Hematopoietic multipotent progenitor cell treated with erythropoietin and hydrocortisone succinate and interleukin-3 and kit ligand, for 6 days (in vitro differentiated cells): ENCODE measurements around the gene TEN1.
"Not testable (repeated sequence)": the region's sequence is repeated elsewhere in the genome, so short reads cannot be mapped to it uniquely, and the experiment has no call there.

ENCODE experiments used
- DNase-seq: peaks from one replicate; pipeline ENCODE4 v3.0.0-alpha.2; 2015

The TEN1 gene

GRCh38 chr17:76032073-76032779, 53.2 kb downstream of the TEN1 start:
- DNase-seq = peak; percentile 33

GRCh38 chr17:76032780-76033108, 53.7 kb downstream of the TEN1 start:
- no peak for DNase-seq

DNA sequence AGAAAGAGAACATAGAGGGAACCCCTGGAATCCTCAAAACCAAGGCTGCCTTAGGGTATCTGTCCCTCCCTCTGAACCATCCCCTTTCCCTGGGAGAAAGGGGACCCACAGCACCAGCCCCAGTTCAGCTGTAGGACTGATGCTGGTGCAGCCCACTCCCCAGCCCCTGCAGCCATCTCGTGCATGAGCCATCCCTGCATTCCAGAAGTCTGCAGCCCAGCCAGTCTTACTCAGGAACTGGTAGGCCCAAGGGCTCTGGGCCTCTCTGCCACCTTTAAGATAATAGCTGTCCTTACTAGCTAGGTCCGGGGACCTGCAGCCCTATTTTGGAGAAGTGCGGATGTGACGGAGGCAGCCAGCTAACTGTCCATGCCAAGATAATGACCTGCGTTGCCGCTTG, 54.1 kb downstream of the TEN1 start:
- DNase-seq = no peak

GRCh38 chr17:76034428-76035350, 55.6 kb downstream of the TEN1 start:
- DNase-seq = peak; percentile 90

GRCh38 chr17:76036497-76037261, 57.6 kb downstream of the TEN1 start:
- no peak for DNase-seq

- no peak for DNase-seq
Observed at GRCh38 chr17:76038050-76038449, 59.0 kb downstream of the TEN1 start.

GRCh38 chr17:76039121-76039520, 60.1 kb downstream of the TEN1 start:
- DNase-seq = no peak

DNA sequence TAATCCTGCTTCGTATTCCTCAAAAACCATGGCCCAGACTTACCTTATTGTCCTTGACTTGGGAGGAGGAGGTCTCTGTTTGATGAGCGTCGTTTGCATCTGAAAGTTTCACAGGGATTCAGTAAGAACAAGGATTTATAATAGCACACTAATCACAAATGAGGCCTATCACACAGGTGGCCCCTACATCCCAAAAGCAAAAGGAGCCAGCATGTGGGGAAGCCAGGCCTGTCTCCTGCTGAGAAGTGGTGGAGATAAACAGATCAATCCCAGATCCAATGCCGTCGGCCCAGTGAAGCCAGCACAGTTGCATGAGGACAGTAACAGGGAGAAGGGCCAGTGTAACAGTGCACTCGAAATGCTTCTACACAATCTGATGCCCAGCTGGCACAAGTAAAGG, 61.3 kb downstream of the TEN1 start:
- DNase-seq = no peak

- DNase-seq = not testable (repeated sequence)
Observed at GRCh38 chr17:76042868-76043267, 63.8 kb downstream of the TEN1 start.

DNA sequence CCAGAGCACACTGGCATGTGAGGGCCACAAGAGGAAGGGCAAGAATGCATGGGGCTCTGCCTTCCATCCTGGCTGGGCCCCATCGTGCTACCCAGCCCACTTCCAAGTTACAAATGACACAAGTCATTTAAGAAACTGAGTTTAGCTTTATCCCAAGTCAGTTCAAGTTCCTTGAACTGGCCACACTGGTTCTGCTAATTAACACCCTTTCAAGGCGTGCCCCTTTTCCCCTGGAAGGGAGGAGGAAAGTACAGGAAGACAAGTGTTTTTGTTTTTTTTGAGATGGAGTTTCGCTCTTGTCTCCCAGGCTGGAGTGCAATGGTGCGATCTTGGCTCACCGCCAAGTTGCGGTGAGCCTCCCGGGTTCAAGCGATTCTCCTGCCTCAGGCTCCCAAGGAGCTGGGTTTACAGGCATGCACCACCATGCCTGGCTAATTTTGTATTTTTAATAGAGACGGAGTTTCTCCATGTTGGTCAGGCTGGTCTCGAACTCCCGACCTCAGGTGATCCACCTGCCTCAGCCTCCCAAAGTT, 65.5 kb downstream of the TEN1 start:
- DNase-seq = not testable (repeated sequence)

- DNase-seq = no peak
Observed at GRCh38 chr17:76046064-76046463, 67.0 kb downstream of the TEN1 start.

DNA sequence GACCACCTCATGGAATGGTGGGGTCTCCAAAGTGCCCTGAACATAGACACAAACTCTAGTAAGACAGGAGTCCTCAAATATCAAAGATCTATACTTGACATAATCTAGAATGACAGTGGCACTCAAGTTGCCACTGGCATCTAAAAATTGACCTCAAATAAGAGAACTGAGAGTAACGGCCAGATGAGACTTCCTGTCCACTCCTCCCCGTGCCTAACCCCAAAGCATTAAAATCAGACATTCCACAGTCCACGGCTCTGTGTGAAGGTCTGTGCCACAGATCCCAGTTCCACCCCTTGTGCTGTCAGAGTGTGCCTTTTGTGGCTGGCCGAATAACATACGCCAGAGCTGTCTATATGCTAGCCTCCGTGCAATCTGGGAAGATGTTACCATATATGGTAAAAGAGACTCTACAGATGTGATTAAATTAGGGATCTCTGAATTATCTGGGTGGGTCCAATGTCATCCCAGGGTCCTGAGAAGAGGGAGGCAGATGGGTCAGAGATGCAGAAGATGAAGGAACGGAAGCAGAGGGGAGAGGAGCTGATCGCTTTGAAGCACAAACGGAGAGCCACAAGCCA, 69.1 kb downstream of the TEN1 start:
- DNase-seq = no peak

- DNase-seq = no peak
Observed at GRCh38 chr17:76048711-76049110, 69.7 kb downstream of the TEN1 start.

DNA sequence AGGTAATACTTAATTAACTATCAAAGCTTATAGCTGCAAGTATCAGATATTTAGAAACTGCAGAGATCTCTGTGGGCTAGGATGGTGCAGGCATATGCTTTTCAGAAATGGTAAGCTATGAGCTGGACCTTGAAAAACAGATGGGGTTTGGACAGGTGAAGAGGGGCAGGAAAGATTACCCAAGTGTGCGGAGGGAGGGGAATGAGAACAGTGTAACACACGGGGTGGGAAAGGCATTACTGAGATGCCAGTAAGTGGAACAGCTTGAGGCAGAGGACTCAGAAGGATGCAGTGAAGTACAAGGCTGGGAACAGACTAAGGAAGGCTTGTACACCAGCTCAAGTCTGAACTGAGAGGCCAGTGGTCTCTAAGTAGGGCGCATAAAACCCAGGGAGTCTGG, 70.2 kb downstream of the TEN1 start:
- no peak for DNase-seq

DNA sequence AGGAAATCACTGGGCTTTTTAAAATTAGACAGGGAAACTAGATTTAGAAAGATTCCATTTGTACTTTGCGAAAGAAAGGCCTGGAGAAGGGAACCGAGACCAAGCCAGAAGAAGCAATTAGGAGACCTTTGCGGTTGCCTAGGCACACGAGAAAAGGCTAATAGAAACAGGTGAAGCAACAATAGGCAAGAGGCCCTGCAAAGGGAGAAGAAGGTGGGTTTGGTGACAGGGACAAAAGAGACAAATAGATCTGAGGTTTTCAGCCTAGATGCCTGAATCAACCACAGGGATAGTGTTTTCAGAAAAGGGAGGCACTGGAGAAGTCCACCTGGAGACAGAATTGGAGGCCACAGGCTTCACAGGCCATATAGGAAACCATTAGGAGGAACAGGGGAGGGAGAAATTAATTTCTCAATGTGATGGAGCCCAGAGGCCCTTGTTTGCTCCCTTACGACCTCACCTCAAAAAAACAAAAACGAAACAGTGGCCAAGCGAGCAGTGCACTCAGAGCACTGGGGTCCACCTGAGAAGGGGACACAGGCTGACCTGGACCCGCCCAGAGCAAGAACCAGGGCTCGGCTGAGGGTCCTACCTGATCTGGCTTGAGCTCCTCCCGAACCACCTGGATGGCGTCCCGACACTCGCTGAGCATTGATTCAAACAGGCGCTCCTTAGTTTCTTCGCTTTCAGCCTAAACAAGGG, 70.9 kb downstream of the TEN1 start:
- DNase-seq = no peak
